Adrenal gland (tissue), 12 donors: ENCODE results near the gene DYSF. TPM values are rescaled to one million over a fixed set of nuclear protein-coding genes. Genes with fewer than 3 reads are reported as not detected.

Experiments
- DNase-seq, 7 donors: peaks; one replicate each; pipeline ENCODE4 v3.0.0-alpha.2; 2019 to 2020
- H3K27ac ChIP-seq, 5 donors: fragments of 200-600 bp; sonication (generic) in 4 of 5; 1 replicate in 3 of 5; 2 replicates in 2 of 5; pipeline versions ENCODE4 v1.5.1 to v1.8.0; 2016 to 2020; ENCODE audit warnings: mild to moderate bottlenecking in 1 of 5
- H3K27me3 ChIP-seq: fragments of 200-600 bp; 2 replicates; pipeline ENCODE4 v1.8.0; 2021
- H3K36me3 ChIP-seq, 2 donors: fragments of 200-600 bp; replicated peaks in 1 of 2; 1 replicate in 1 of 2; 2 replicates in 1 of 2; pipeline versions ENCODE4 v1.5.1 to v1.8.0; 2018 to 2022
- H3K4me1 ChIP-seq, 2 donors: fragments of 200-600 bp; replicated peaks in 1 of 2; 1 replicate in 1 of 2; 2 replicates in 1 of 2; pipeline versions ENCODE4 v1.5.1 to v1.8.0; 2018 to 2021
- H3K4me3 ChIP-seq, 4 donors: fragments of 200-600 bp; sonication (generic) in 3 of 4; one replicate each; pipeline ENCODE4 v1.5.1; 2016 to 2018
- H3K9me3 ChIP-seq, 3 donors: fragments of 200-600 bp; sonication (generic) in 1 of 3; replicated peaks in 1 of 3; 1 replicate in 2 of 3; 2 replicates in 1 of 3; pipeline versions ENCODE4 v1.5.1 to v1.8.0; 2016 to 2021
- CTCF ChIP-seq, 6 experiments: fragments of 450-650 bp in 4 of 6; fragments of 200-600 bp in 2 of 6; sonication (generic) in 1 of 6; IDR thresholded peaks; 1 replicate in 5 of 6; 2 replicates in 1 of 6; pipeline versions ENCODE4 v1.5.1 to v1.8.0; 2016 to 2021; ENCODE audit warnings: antibody characterized with exemption in 6 of 6, mild to moderate bottlenecking in 2 of 6, moderate library complexity in 1 of 6
- POLR2A ChIP-seq, 2 donors: fragments of 450-650 bp; IDR thresholded peaks; one replicate each; pipeline ENCODE4 v1.6.1; 2017; ENCODE audit warnings: antibody characterized with exemption in 2 of 2, mild to moderate bottlenecking in 2 of 2, moderate library complexity in 1 of 2
- WGBS, 4 donors: extraction: QIAGEN DNeasy Blood & Tissue Kit in 2 of 4; methylation state at CpG; one replicate each; pipeline versions ENCODE4 v1.1.5 to v1.1.7; 2013 to 2017; 5-methylcytosine and 5-hydroxymethylcytosine counted together
- intact Hi-C, 2 donors: fragments of 100-400 bp; cut with DNase I; formaldehyde crosslinking; loops; one replicate each; pipeline versions ENCODE4 v1.14.1 to v1.15.0; 2022 to 2023
- polyA plus RNA-seq, 3 donors: library from polyadenylated mRNA; stranded (reverse); fragments of 200-250 nt in 2 of 3; fragments of 350-450 nt in 1 of 3; fragmentation: Illumina TruSeq in 1 of 3; extraction: RNeasy Lipid Tissue Mini Kit (QIAGEN cat#74804) in 1 of 3; gene quantifications; one replicate each; pipeline ENCODE4 v1.2.3, GENCODE V29; 2013 to 2014
- total RNA-seq, 9 donors: library from RNA; depleted of rRNA in 4 of 9; stranded (reverse); fragments of >200 nt in 4 of 9; fragments of 120-200 nt in 1 of 9; fragmentation: NEBNext Ultra II Directional in 1 of 9; extraction: Animal tissue kit (Norgen Biotek cat#: 25700) in 1 of 9; gene quantifications; one replicate each; pipeline versions ENCODE4 v1.1.0 to v1.2.4, GENCODE V29; 2013 to 2023
- donor health status: healthy with polysubstance abuse.
- donor health status: Bipolar disorder and iron deficiency.
- donor health status: DM: yes; HTN: yes; CAD: no.
- donor health status: DM: no; HTN: no; CAD: no.
- donor health status: DM: no; HTN: no; CAD: no.
- donor health status: DM: yes; HTN: yes; CAD: no.

DYSF gene
- total and polyA plus RNA-seq, 12 donors, result 3.2 to 22.4 (median 15.3) TPM

DNA sequence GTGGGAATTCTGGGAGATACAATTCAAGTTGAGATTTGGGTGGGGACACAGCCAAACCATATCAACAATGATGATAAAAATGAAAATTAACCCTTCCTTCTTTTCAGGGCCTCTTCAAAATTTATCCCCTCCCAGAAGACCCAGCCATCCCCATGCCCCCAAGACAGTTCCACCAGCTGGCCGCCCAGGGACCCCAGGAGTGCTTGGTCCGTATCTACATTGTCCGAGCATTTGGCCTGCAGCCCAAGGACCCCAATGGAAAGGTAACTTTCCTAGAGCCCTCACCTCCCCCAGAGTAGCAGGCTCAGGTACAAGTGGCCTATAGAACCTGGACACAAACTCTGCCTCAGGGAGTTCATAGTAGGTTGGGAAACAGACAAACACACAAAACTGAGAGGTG is 205.4 kb downstream of the DYSF start:
- DNase-seq, result no peak
- Histone ChIP-seq H3K27me3 (no peaks in the 10 kb centered on the region), H3K4me1 (no peaks in the 10 kb centered on the region), H3K27ac (no peak overlapping the region), H3K9me3 (peaks cover 0 to 10% (median 0%) of the 10 kb centered on the region in 3 donors), H3K4me3 (no peak overlapping the region), H3K36me3 (peaks cover 0 to 4% of the 10 kb centered on the region in 2 donors)
- intact Hi-C loops, result no loop called here
- 90 to 94% (median 92%) methylated on average over 2 to 3 of the region's 3 CpGs for WGBS, 4 donors
- TF ChIP-seq POLR2A (IDR thresholded peaks at IDR 0.05), result no peak
- no peak for TF ChIP-seq CTCF (IDR thresholded peaks at IDR 0.05)

DNA sequence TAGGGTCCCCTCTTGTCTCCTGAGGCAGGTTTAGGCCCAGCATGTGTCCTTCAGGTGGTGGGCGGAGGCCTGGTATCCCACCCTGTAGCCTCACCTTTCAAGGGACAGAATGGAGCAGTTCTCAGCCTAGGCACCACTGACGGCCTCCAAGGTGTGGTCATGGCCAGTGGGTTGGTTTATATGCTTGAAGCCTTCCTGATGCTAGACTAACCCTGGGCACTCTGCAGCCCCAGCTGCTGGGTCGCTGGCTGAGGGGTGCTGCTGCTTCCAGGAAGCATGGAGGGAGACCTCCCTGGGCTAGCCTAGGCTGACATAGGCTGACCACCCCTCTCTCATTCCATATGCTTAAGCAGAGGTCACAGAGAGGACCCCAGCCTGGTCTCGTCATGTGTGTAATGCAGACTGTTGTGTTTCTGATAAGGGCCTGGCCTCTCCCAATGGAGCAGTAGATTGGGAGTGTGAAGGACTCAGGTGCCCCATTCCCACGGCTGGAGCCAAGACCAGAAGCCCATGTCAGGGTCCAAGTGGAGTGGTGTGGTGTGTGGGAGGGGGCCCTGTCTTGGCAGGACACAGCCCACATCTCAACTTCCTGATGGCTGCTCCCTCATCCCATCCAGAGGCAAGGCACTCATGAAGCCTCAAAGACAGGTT is 206.6 kb downstream of the DYSF start:
- no peaks in the 10 kb centered on the region for H3K4me1 ChIP-seq
- DNase-seq, result no peak
- H3K9me3 ChIP-seq, result peaks cover 0 to 10% (median 0%) of the 10 kb centered on the region in 3 donors
- no peak for TF ChIP-seq CTCF (IDR thresholded peaks at IDR 0.05)
- no peak for TF ChIP-seq POLR2A (IDR thresholded peaks at IDR 0.05)
- no peak overlapping the region for H3K27ac ChIP-seq
- intact Hi-C loops, result no loop called here
- WGBS, 4 donors, result 50 to 81% (median 72%) methylated on average over 2 to 5 of the region's 5 CpGs
- peaks cover 0 to 4% of the 10 kb centered on the region in 2 donors for H3K36me3 ChIP-seq
- H3K4me3 ChIP-seq, result no peak overlapping the region
- H3K27me3 ChIP-seq, result no peaks in the 10 kb centered on the region

DNA sequence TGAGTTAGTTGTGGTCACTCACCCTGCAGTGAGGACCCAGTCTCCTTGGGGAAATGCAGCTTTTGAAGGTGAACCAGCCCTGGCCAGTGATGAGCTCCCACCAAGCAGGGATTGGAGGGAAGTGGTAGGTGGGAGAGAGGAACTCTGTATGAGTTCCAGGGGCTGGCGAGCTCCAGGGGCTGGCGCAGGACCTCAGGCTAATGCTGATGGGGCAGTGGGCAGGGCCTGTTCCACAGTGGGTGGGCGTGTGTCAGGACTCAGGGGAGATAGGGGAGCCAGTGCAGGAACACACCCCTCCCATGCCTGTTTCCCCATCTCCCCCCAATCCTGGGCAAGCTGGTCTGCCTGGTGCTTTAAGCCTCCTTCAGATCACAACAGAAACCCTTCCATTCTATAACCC is 208.4 kb downstream of the DYSF start:
- H3K27ac ChIP-seq, result no peak overlapping the region
- no peaks in the 10 kb centered on the region for H3K4me1 ChIP-seq
- no peak overlapping the region for H3K4me3 ChIP-seq
- TF ChIP-seq CTCF (IDR thresholded peaks at IDR 0.05) (no peak), POLR2A (IDR thresholded peaks at IDR 0.05) (no peak)
- peaks cover 0 to 10% (median 0%) of the 10 kb centered on the region in 3 donors for H3K9me3 ChIP-seq
- H3K27me3 ChIP-seq, result no peaks in the 10 kb centered on the region
- intact Hi-C loops, result no loop called here
- H3K36me3 ChIP-seq, result peaks cover 0 to 4% of the 10 kb centered on the region in 2 donors
- no peak for DNase-seq
- WGBS, 4 donors, result 77 to 95% (median 86%) methylated on average over 2 to 3 of the region's 3 CpGs; no CpG with 5 or more reads in 1 of the 4 donors

DNA sequence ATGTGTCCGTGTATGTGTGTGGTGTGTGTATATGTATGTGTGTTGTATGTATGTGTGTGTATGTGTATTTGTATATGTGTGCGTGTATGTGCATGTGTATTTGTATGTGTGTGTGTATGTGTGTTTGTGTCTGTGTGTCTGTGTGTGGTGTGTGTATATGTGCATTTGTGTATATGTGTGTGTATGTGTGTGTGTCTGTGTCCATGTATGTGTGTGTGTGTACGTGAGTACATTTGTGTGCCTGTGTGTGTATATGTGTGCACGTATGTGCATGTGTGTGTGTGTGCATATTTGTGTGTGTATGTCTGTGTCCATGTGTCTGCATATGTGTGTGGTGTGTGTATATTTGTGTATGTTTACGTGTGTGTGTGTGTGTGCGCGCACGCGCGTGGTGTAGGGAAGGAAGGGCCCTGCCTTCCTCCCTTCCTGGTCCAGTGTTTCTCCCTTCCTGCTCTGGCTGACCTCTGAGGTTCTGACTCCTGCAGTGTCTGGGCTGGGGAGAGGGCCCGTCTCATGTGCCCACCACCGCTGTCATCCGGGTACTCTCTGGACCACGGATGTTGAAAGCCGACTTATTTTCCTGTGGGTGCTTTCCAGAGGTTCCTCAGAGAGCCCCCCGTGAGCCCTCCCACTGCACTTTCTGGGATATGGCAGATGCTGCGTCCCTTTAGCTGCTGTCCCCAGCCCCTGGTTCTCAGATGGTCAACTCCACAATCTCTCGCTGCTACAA is 209.5 kb downstream of the DYSF start:
- Histone ChIP-seq H3K36me3 (peaks cover 0 to 4% of the 10 kb centered on the region in 2 donors), H3K9me3 (peaks cover 0 to 8% (median 0%) of the 10 kb centered on the region in 3 donors), H3K4me3 (no peak overlapping the region), H3K27me3 (no peaks in the 10 kb centered on the region), H3K27ac (no peak overlapping the region), H3K4me1 (no peaks in the 10 kb centered on the region)
- DNase-seq, result no peak
- WGBS, 4 donors, result 80 to 89% (median 82%) methylated on average over 15 to 18 of the region's 18 CpGs
- intact Hi-C loops, result no loop called here
- TF ChIP-seq POLR2A (IDR thresholded peaks at IDR 0.05) (no peak), CTCF (IDR thresholded peaks at IDR 0.05) (no peak)
